Activated CD8-positive, alpha-beta memory T cell treated with anti-CD3 and anti-CD28 coated beads, Interleukin-2, amount 50 U/mL, for 48 hours (primary cell): ENCODE data around the gene TRIM63.
"Not testable (repeated sequence)": the region's sequence is repeated elsewhere in the genome, so short reads cannot be mapped to it uniquely, and the experiment has no call there.

Experiments used
- DNase-seq: peaks from one replicate; pipeline ENCODE4 v3.0.0-alpha.2; 2020

Gene TRIM63

DNA sequence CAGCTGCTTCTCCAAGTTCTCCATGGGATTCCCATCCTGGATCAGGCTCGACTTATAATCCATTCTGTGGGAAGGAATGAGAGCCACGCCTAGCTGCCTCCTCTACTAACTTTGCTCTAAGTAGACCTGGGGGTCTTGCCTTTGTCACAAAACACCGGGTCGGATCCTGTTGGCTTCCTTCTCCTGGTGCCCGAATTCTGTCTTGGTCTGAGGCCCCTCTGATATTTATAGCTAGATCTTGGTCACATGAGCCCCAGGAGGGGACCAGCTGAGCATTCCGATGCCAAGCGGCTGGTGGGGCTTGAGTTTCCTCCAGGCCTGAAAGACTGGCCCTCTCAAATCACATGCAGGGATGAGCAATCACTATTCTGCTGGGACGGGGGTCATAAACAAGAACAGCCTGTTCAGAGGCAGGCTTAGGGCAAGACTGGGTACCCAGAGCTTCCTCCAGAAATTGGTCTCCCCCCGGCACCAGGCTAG, at the start of gene TRIM63:
TRIM63 (minus strand) TSS at position 199 of the 480 bp plus-strand sequence; CDS start at position 63, 136 bp downstream.
- no peak for DNase-seq

DNA sequence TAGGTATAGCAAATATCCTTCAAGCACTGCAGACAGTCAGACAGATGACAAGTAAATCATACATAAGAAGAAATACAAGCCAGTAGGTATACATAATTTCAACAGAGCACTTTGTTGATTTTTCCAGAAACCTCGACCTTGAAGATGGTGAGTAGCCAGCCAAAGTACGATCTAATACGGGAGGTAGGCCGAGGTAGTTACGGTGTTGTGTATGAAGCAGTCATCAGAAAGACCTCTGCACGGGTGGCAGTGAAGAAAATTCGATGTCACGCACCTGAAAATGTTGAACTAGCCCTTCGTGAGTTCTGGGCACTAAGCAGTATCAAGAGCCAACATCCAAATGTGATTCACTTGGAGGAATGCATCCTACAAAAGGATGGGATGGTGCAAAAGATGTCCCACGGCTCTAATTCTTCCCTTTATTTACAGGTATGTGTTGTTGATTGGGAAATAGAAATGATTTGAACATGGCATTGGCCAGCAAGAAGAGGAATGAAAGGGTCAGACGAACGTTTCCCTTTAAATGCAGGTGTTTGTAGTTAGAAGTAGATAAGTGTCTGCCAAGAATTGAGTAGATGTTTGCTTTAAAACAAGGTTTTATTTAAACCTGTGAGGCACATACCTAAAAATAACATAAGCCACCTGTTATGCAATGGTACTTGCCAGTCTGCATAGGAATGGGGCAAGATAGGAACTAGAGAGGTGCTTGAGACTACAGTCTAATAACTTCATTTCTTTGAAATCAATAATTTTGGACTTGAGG, 46.9 kb upstream of the TRIM63 start:
- DNase-seq: peak; percentile 32

DNA sequence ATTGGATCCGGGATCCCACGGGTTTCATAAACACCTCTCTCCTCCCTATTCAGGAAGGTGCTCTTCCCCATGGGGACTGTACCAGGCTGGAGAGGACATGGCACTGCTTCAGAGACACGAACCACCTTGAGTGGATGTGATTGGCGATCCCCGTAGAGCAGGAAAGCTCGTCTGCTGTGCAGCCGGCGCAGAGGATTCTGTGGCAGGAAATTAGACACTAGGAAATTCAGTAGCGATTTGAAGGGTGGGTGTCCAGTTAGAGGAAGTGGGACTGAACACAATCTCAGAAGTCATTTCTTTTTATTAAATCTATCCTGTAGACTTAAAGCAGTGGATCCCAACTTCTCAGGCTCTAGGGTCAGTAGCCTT, 45.0 kb upstream of the TRIM63 start:
- no peak for DNase-seq

DNA sequence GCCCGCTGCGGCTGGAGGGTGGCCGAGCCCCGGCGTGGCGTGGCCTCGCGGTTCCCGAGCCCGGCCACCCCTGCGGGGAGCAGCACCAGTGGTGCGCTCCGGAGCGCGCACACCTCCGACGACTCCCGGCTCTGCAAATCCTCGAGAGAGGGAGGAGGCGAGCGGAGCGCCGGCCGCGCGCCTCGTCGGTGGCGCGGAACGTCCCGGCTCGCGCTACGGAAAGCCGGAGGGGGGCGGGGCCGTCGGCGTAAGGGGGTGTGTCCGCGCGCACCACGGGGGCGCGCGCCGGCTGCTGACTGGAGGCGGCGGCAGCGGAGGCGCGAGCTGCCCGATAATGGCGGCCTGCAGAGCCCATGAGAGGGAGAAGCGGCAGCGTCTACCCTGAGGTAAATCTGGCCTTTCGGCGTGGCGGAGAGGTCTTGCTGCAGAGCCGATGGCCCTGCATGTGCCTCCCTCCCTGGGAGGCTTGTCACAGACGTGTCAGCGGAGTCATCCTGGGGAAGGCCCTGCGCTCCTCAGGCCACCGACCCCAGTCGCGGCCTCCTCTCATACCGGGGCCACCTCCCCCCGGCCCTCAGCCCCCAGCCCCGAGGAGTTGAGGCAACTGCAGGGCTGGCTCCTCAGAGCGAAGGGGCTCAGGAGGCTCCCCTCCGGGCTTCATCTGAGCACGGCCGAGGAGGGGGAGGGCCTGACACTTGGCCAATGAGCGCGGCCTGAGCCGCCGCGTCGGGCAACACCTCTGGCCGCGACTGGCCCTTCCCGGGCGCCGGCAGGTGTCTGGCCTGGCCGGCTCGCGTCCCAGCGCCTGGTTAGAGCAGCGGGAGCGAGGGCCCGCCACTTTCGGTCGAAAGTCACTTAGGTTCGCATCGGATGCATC, 44.3 kb upstream of the TRIM63 start, which contains the start of gene PDIK1L:
PDIK1L (plus strand) TSS at position 295 of the 877 bp plus-strand sequence. CDS start 2,485 bp downstream, outside the sequence.
- DNase-seq: peak; percentile 98

- peak; percentile 85 for DNase-seq
These were observed 43.5 kb upstream of the TRIM63 start for GRCh38 chr1:26110731-26111529.

- peak; percentile 17 for DNase-seq
These were observed 42.1 kb upstream of the TRIM63 start for GRCh38 chr1:26109229-26110164.

- peak; percentile 34 for DNase-seq
These were observed 37.8 kb upstream of the TRIM63 start for GRCh38 chr1:26105226-26105548.

- peak; percentile 37 for DNase-seq
These were observed 35.1 kb upstream of the TRIM63 start for GRCh38 chr1:26102526-26102925.

- no peak for DNase-seq
These were observed 34.7 kb upstream of the TRIM63 start for GRCh38 chr1:26102119-26102518.

- DNase-seq: not testable (repeated sequence)
These were observed 32.8 kb upstream of the TRIM63 start for GRCh38 chr1:26100204-26100603.

GRCh38 chr1:26099780-26100179, 32.4 kb upstream of the TRIM63 start:
- no peak for DNase-seq

DNA sequence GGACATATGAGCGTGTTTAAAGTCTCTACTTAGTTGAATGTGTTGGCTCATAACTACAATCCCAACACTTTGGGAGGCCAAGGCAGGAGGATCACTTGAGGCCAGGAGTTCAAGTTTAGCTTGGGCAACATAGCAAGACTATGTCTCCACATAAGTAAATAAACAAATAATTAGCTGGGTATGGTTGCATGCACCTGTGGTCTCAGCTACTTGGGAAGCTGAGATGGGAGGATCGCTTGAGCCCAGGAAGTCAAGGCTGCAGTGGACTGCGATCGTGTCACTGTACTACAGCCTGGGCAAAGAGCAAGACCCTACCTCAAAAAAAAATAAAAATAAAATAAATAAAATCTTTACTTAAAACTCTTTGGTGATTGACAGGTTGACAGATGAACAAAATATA, 31.2 kb upstream of the TRIM63 start:
- no peak for DNase-seq

- no peak for DNase-seq
These were observed 30.3 kb upstream of the TRIM63 start for GRCh38 chr1:26097696-26098095.

DNA sequence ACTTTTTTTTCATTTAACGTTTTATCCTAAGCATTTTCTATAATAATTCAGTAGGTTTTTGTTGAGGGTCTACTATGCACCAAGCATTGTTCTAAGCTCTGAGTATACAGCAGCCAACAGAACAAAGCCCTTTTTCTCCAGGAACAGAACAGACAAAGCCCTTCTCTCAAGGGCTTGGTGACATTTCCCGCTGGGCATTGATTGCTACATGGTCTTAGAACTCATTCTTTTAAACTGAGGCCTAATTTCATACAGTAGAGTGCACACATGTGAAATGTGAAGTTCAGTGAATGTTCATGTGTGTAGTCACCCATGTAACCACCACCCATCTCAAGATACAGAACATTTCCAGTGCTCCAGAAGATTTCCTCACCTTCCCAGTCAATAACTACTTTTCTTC, 29.0 kb upstream of the TRIM63 start:
- no peak for DNase-seq

GRCh38 chr1:26094677-26095383, 27.4 kb upstream of the TRIM63 start:
- no peak for DNase-seq

GRCh38 chr1:26094076-26094669, 26.7 kb upstream of the TRIM63 start:
- DNase-seq: no peak

DNA sequence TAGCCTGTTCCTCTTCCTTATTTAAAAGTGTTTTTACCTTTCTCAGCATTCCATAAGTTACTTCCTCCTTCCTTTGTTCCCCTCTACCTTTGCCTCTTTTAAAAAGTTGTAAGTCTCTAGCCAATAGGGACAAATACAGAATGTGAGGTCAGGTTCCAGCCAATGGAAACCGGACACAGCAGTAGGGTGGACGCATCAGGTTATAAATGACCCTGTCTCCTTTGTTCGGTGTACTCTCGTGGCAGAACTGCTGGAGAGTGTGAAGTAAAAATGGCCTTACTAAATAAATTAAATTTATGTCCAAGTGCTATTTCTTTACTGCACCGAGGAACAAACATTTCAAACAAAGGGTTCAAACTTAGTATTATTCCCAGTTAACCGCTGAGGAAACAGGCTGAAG, 26.1 kb upstream of the TRIM63 start:
- not testable (repeated sequence) for DNase-seq

- DNase-seq: no peak
These were observed 25.0 kb upstream of the TRIM63 start for GRCh38 chr1:26092422-26092821.

- DNase-seq: no peak
These were observed 23.5 kb upstream of the TRIM63 start for GRCh38 chr1:26090893-26091292.

DNA sequence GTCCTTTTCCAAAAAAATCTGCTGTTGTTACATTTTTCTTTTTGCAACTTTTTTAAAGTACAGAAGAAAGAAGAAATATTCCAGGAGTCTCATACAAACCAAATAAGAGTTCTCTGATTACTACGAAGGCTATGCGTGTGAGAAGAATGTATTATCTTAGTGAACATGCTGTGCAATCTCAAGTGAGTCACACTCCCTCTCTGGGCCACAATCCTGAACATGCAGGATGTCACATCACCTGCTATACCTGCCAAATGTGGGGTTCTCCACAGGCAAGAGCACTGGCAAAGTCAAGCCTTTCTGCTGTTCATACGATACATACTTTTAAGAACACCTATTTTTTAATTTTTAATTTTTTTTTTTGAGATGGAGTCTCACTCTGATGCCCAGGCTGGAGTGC, 21.7 kb upstream of the TRIM63 start:
- DNase-seq: no peak

GRCh38 chr1:26084844-26085243, 17.4 kb upstream of the TRIM63 start:
- DNase-seq: no peak
